H1 (cell line): Measurements from ENCODE around the gene PIAS1. TPM values are rescaled to one million over a fixed set of nuclear protein-coding genes. Genes with fewer than 3 reads are reported as not detected.
"Not testable (repeated sequence)": the region's sequence is repeated elsewhere in the genome, so short reads cannot be mapped to it uniquely, and the experiment has no call there.

Experiments used
- CTCF ChIA-PET: fragments of 300-600 bp; sonication (Branson Sonifier 250); formaldehyde crosslinking; loops from one replicate; lab custom pipeline; 2021; ENCODE audit not compliant: partially characterized antibody; lab: Charles Lee
- POLR2A ChIA-PET: fragments of 300-600 bp; sonication (Branson Sonifier 250); formaldehyde crosslinking; loops from one replicate; lab custom pipeline; 2021; ENCODE audit warnings: inconsistent platforms; ENCODE audit not compliant: partially characterized antibody; lab: Charles Lee
- DNase-seq, 2 experiments: peaks; one replicate each; pipeline versions ENCODE4 v3.0.0 to v3.0.0-alpha.2; 2010 to 2022; ENCODE audit warnings: low spot score in 2 of 2, low read depth in 1 of 2, mixed read lengths in 1 of 2
- FAIRE-seq: peaks from 2 replicates; lab custom pipeline; 2011; peaks lifted over from hg19 to GRCh38; lab: Jason Lieb, UNC
- H2AFZ ChIP-seq: 2 replicates; pipeline ENCODE4 v1.8.1; 2012; ENCODE audit warnings: low read length, inconsistent platforms
- H2AK5ac ChIP-seq: 2 replicates; pipeline ENCODE4 v1.6.1; 2013; ENCODE audit warnings: low read depth, low read length
- H2BK120ac ChIP-seq: replicated peaks from 2 replicates; pipeline ENCODE3; 2013; ENCODE audit warnings: low read depth, low read length, inconsistent platforms
- H2BK12ac ChIP-seq: 2 replicates; pipeline ENCODE4 v1.6.1; 2013; ENCODE audit warnings: low read depth, low read length
- H2BK15ac ChIP-seq: 2 replicates; pipeline ENCODE4 v1.6.1; 2013; ENCODE audit warnings: low read length
- H2BK20ac ChIP-seq: 2 replicates; pipeline ENCODE4 v1.6.1; 2013; ENCODE audit warnings: low read length
- H2BK5ac ChIP-seq: 2 replicates; pipeline ENCODE4 v1.6.1; 2013; ENCODE audit warnings: low read depth, low read length
- H3K14ac ChIP-seq: 2 replicates; pipeline ENCODE4 v1.6.1; 2013; ENCODE audit warnings: inconsistent platforms; ENCODE audit not compliant: insufficient read length
- H3K18ac ChIP-seq: 2 replicates; pipeline ENCODE4 v1.6.1; 2013; ENCODE audit warnings: low read length; ENCODE audit errors: extremely low read depth
- H3K23ac ChIP-seq: 2 replicates; pipeline ENCODE4 v1.6.1; 2013; ENCODE audit warnings: inconsistent platforms; ENCODE audit not compliant: insufficient read length
- H3K23me2 ChIP-seq: 2 replicates; pipeline ENCODE4 v1.6.1; 2013; ENCODE audit warnings: low read depth, low read length
- H3K27ac ChIP-seq: 2 replicates; pipeline ENCODE4 v1.6.1; 2011; ENCODE audit warnings: low read depth, low read length, inconsistent platforms
- H3K27me3 ChIP-seq, 4 experiments: replicated peaks in 1 of 4; 1 replicate in 1 of 4; 2 replicates in 3 of 4; pipeline versions ENCODE4 v1.6.1 to v1.8.1; 2011 to 2013; ENCODE audit warnings: low read length in 3 of 4, mild to moderate bottlenecking in 3 of 4, inconsistent platforms in 2 of 4, mixed read lengths in 2 of 4, moderate library complexity in 1 of 4; ENCODE audit not compliant: control insufficient read depth in 3 of 4, insufficient read depth in 3 of 4; ENCODE audit errors: extremely low read depth in 1 of 4
- H3K36me3 ChIP-seq, 4 experiments: 2 replicates each; pipeline versions ENCODE4 v1.6.1 to v1.8.1; 2011 to 2013; ENCODE audit warnings: mild to moderate bottlenecking in 4 of 4, low read length in 3 of 4, moderate library complexity in 2 of 4, control low read depth in 1 of 4, inconsistent platforms in 1 of 4; ENCODE audit not compliant: insufficient read depth in 4 of 4, control insufficient read depth in 2 of 4
- H3K4ac ChIP-seq: replicated peaks from 2 replicates; pipeline ENCODE3; 2013; ENCODE audit warnings: low read length, low read depth, mixed read lengths, inconsistent platforms; ENCODE audit not compliant: insufficient read length
- H3K4me1 ChIP-seq, 4 experiments: replicated peaks in 1 of 4; 1 replicate in 1 of 4; 2 replicates in 3 of 4; pipeline versions ENCODE4 v1.6.1 to v1.8.1; 2011 to 2013; ENCODE audit warnings: low read length in 3 of 4, inconsistent platforms in 2 of 4, mixed read lengths in 1 of 4; ENCODE audit not compliant: insufficient read depth in 4 of 4, control insufficient read depth in 3 of 4
- H3K4me2 ChIP-seq, 2 experiments: 2 replicates each; pipeline versions ENCODE4 v1.6.1 to v1.8.1; 2011 to 2013; ENCODE audit warnings: low read depth in 2 of 2, low read length in 2 of 2, control low read depth in 1 of 2, inconsistent platforms in 1 of 2, mild to moderate bottlenecking in 1 of 2; ENCODE audit not compliant: insufficient read depth in 1 of 2
- H3K4me3 ChIP-seq, 4 experiments: fragments of 200-600, 300-600 bp in 1 of 4; sonication (generic), shearing (Covaris generic), sonication (Bioruptor Twin) in 1 of 4; 2 replicates each; pipeline versions ENCODE4 v1.5.1 to v1.8.1; 2011 to 2016; ENCODE audit warnings: low read length in 4 of 4, low read depth in 3 of 4, control low read depth in 2 of 4, inconsistent platforms in 2 of 4, mild to moderate bottlenecking in 2 of 4, mixed read lengths in 1 of 4, moderate library complexity in 1 of 4; ENCODE audit not compliant: insufficient read depth in 2 of 4; ENCODE audit errors: extremely low read depth in 1 of 4
- H3K56ac ChIP-seq: replicated peaks from 2 replicates; pipeline ENCODE3; 2013; ENCODE audit warnings: low read depth, mild to moderate bottlenecking, mixed read lengths, low read length, inconsistent platforms; ENCODE audit not compliant: insufficient read length
- H3K79me1 ChIP-seq: 2 replicates; pipeline ENCODE4 v1.6.1; 2013; ENCODE audit warnings: low read depth, low read length, control low read depth
- H3K79me2 ChIP-seq, 2 experiments: 2 replicates each; pipeline versions ENCODE4 v1.6.1 to v1.8.1; 2012 to 2013; ENCODE audit warnings: low read length in 2 of 2, mild to moderate bottlenecking in 2 of 2, inconsistent platforms in 1 of 2; ENCODE audit not compliant: insufficient read depth in 2 of 2, control insufficient read depth in 1 of 2
- H3K9ac ChIP-seq, 4 experiments: replicated peaks in 1 of 4; 1 replicate in 1 of 4; 2 replicates in 3 of 4; pipeline versions ENCODE4 v1.6.1 to v1.8.1; 2011 to 2013; ENCODE audit warnings: low read depth in 3 of 4, low read length in 3 of 4, control low read depth in 2 of 4, mild to moderate bottlenecking in 2 of 4, moderate library complexity in 2 of 4, inconsistent platforms in 1 of 4; ENCODE audit errors: extremely low read depth in 1 of 4
- H3K9me3 ChIP-seq, 2 experiments: 2 replicates each; pipeline versions ENCODE4 v1.6.1 to v1.8.1; 2012 to 2013; ENCODE audit warnings: mild to moderate bottlenecking in 2 of 2, moderate library complexity in 2 of 2, control low read depth in 1 of 2, inconsistent platforms in 1 of 2, low read depth in 1 of 2, low read length in 1 of 2, mixed read lengths in 1 of 2; ENCODE audit not compliant: insufficient read depth in 2 of 2
- H4K20me1 ChIP-seq, 2 experiments: replicated peaks in 1 of 2; 2 replicates each; pipeline versions ENCODE3 to v1.8.1; 2011 to 2013; ENCODE audit warnings: inconsistent platforms in 2 of 2, low read length in 2 of 2, mild to moderate bottlenecking in 1 of 2; ENCODE audit not compliant: insufficient read depth in 2 of 2, control insufficient read depth in 1 of 2
- H4K5ac ChIP-seq: 2 replicates; pipeline ENCODE4 v1.6.1; 2013; ENCODE audit warnings: low read length, low read depth, mixed read lengths, inconsistent platforms; ENCODE audit not compliant: insufficient read length
- H4K8ac ChIP-seq: 2 replicates; pipeline ENCODE4 v1.8.0; 2013; ENCODE audit warnings: mild to moderate bottlenecking, moderate library complexity, low read length, inconsistent platforms; ENCODE audit not compliant: insufficient read depth; ENCODE audit errors: extremely low read depth
- H4K91ac ChIP-seq: replicated peaks from 2 replicates; pipeline ENCODE3; 2013; ENCODE audit warnings: low read length, mixed read lengths, inconsistent platforms; ENCODE audit not compliant: insufficient read length
- KDM1A ChIP-seq: fragments of 200-600, 300-600 bp; sonication (generic); IDR thresholded peaks from 2 replicates; pipeline ENCODE4 v1.7.1; 2016; ENCODE audit warnings: mild to moderate bottlenecking, low read length, borderline replicate concordance
- SP4 ChIP-seq: IDR thresholded peaks from 2 replicates; pipeline ENCODE4 v1.6.1; 2012; ENCODE audit warnings: low read length, inconsistent platforms
- TEAD4 ChIP-seq: IDR thresholded peaks from 2 replicates; pipeline ENCODE4 v1.6.1; 2012; ENCODE audit warnings: low read depth, low read length, inconsistent platforms, mixed read lengths
- WGBS, 2 experiments: shearing (Covaris generic) in 1 of 2; methylation state at CpG; one replicate each; pipeline versions ENCODE4 v1.1.6 to v1.1.7; 2013 to 2015; ENCODE audit warnings: low lambda C conversion rate in 2 of 2, mixed read lengths in 2 of 2, inconsistent platforms in 1 of 2, low coverage in 1 of 2, missing lambda C conversion rate in 1 of 2; ENCODE audit not compliant: insufficient replicate concordance in 2 of 2, insufficient coverage in 1 of 2, insufficient read length in 1 of 2; ENCODE audit errors: extremely low coverage in 1 of 2, missing lambda C conversion rate in 1 of 2; 5-methylcytosine and 5-hydroxymethylcytosine counted together
- polyA plus RNA-seq, 7 experiments: library from polyadenylated mRNA; depleted of rRNA in 3 of 7; stranded (reverse) in 5 of 7; unstranded in 2 of 7; fragments of >200 nt in 5 of 7; fragments of 200-250 nt in 2 of 7; gene quantifications; 1 replicate in 5 of 7; 2 replicates in 1 of 7; 4 replicates in 1 of 7; pipeline versions ENCODE4 v1.2.1 to v1.2.3, GENCODE V29; 2011 to 2013; ENCODE audit warnings: missing spikeins in 2 of 7, mixed read lengths in 2 of 7
- total RNA-seq: library from RNA; stranded (reverse); fragmentation: NEBNext Ultra II Directional; extraction: Animal tissue kit (Norgen Biotek cat#: 25700); gene quantifications from 2 replicates; pipeline ENCODE4 v1.2.1, GENCODE V29; 2021

PIAS1 gene
- total and polyA plus RNA-seq, 2 of the 8 experiments (the other 6 are each of a cell fraction or from before 2014, with no cell fraction given) = 30.8 to 34.5 TPM

DNA sequence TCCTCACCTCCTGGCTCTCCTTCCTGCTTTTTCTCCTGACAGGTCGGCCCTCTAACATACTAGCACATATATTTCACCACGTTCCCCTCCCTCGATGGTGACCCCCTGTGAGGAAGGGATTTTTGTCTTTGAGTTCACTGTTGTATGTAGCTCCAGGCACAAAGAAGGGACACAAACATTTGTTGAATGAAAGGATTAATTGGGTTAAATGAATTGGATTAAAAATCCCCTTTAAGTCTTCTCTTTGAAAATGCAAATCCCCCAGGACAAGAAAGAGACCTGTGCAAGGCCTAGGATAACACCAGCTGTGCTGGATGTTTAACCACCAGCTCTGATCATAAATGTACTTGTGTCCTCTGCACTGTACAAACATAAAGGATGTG lies 147.8 kb downstream of the PIAS1 start (continued):
- no peak for TF ChIP-seq TEAD4
- no peak for TF ChIP-seq KDM1A
- TF ChIP-seq SP4 = no peak

- H2AK5ac ChIP-seq, H3K79me2 ChIP-seq, H3K4me3 ChIP-seq, H3K9me3 ChIP-seq, H2BK15ac ChIP-seq, DNase-seq, H3K27me3 ChIP-seq, H2BK12ac ChIP-seq, H3K4ac ChIP-seq, H3K56ac ChIP-seq, H2AFZ ChIP-seq, H2BK20ac ChIP-seq, H4K8ac ChIP-seq, H2BK5ac ChIP-seq, H2BK120ac ChIP-seq, H3K18ac ChIP-seq, H3K23me2 ChIP-seq, H3K27ac ChIP-seq, H4K5ac ChIP-seq, CTCF ChIA-PET, H3K79me1 ChIP-seq, H3K23ac ChIP-seq, H3K4me2 ChIP-seq, FAIRE-seq, H4K91ac ChIP-seq, H3K9ac ChIP-seq, H3K14ac ChIP-seq, H3K36me3 ChIP-seq: not testable (repeated sequence)
- POLR2A ChIA-PET = interaction anchor here (1.3 to 1.9 kb wide), 2 partner anchors 8 to 11 kb away, joined by 3 to 7 read pairs; no protein-coding TSS in a partner anchor
- Histone ChIP-seq H3K4me1 (peaks cover 2 to 41% (median 30%) of the 10 kb centered on the region in 4 experiments), H4K20me1 (peaks cover 10 to 22% of the 10 kb centered on the region in 2 experiments)
- 93% methylated on average over 7 of the region's 7 CpGs; no CpG with 5 or more reads in 1 of the 2 experiments for WGBS, 2 experiments
Observed at GRCh38 chr15:68202994-68203393, 148.9 kb downstream of the PIAS1 start.
